ENCODE data around the gene DYRK2.

DNA sequence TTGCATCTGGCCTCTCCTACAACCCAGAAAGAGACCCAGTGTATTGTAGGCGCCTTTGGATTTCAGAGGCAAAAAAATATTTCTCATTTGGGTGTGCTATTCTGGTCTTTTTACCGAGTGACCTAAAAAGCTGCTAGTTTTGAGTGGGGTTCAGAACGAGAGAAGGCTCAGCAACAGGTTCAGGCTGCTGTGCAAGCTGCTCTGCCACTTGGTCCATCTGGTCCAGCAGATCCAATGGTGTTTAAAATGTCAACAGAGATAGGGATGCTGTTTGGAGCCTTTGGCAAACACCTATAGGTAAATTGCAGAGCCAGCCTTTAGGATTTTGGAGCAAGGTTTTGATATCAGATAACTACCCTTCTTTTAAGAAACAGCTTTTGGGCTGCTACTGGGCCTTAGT, 25.3 kb upstream of the DYRK2 start:
- TF ChIP-seq, protein P1, sequence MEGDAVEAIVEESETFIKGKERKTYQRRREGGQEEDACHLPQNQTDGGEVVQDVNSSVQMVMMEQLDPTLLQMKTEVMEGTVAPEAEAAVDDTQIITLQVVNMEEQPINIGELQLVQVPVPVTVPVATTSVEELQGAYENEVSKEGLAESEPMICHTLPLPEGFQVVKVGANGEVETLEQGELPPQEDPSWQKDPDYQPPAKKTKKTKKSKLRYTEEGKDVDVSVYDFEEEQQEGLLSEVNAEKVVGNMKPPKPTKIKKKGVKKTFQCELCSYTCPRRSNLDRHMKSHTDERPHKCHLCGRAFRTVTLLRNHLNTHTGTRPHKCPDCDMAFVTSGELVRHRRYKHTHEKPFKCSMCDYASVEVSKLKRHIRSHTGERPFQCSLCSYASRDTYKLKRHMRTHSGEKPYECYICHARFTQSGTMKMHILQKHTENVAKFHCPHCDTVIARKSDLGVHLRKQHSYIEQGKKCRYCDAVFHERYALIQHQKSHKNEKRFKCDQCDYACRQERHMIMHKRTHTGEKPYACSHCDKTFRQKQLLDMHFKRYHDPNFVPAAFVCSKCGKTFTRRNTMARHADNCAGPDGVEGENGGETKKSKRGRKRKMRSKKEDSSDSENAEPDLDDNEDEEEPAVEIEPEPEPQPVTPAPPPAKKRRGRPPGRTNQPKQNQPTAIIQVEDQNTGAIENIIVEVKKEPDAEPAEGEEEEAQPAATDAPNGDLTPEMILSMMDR (IDR thresholded peaks at IDR 0.05), result no peak
- no peak for TF ChIP-seq POLR2AphosphoS5 (IDR thresholded peaks at IDR 0.05)
- TF ChIP-seq POLR2A (IDR thresholded peaks at IDR 0.05), result no peak
- TF ChIP-seq EP300 (IDR thresholded peaks at IDR 0.05; ENCODE audit: low read depth), result no peak

Data from transverse colon (tissue), 4 donors.